Prostate gland (tissue), 2 donors: Measurements from ENCODE around the gene GUCY1A1. TPM values are rescaled to one million over a fixed set of nuclear protein-coding genes. Genes with fewer than 3 reads are reported as not detected.

Experiments used
- DNase-seq: peaks from one replicate; pipeline ENCODE4 v3.0.0-alpha.2; 2019; ENCODE audit warnings: low spot score
- H3K27ac ChIP-seq, 2 donors: fragments of 200-600 bp; sonication (generic); 2 replicates each; pipeline ENCODE4 v1.5.1; 2017 to 2019
- H3K27me3 ChIP-seq: fragments of 200-600 bp; sonication (generic); replicated peaks from 2 replicates; pipeline ENCODE4 v1.5.1; 2019; ENCODE audit not compliant: insufficient read depth
- H3K36me3 ChIP-seq, 2 donors: fragments of 200-600 bp; sonication (generic); 1 replicate in 1 of 2; 2 replicates in 1 of 2; pipeline versions ENCODE4 v1.5.1 to v1.8.1; 2017 to 2019
- H3K4me1 ChIP-seq: fragments of 200-600 bp; sonication (generic); replicated peaks from 2 replicates; pipeline ENCODE4 v1.5.1; 2019
- H3K4me3 ChIP-seq, 2 donors: fragments of 200-600 bp; sonication (generic); 2 replicates each; pipeline ENCODE4 v1.5.1; 2017 to 2019
- H3K9me3 ChIP-seq: fragments of 200-600 bp; sonication (generic); 2 replicates; pipeline ENCODE4 v1.5.1; 2017
- POLR2A ChIP-seq: fragments of 450-650 bp; IDR thresholded peaks from one replicate; pipeline ENCODE4 v1.6.1; 2016; ENCODE audit warnings: antibody characterized with exemption, mild to moderate bottlenecking
- POLR2AphosphoS5 ChIP-seq: sonication (generic); formaldehyde crosslinking; IDR thresholded peaks from one replicate; pipeline ENCODE4 v1.6.1; 2017; ENCODE audit warnings: antibody characterized with exemption
- WGBS: methylation state at CpG from one replicate; pipeline ENCODE4 v1.1.5; 2018; 5-methylcytosine and 5-hydroxymethylcytosine counted together
- intact Hi-C: fragments of 100-400 bp; cut with DNase I; formaldehyde crosslinking; loops from one replicate; pipeline ENCODE4 v1.14.2; 2022
- total RNA-seq, 2 donors: library from RNA; depleted of rRNA; stranded (reverse); fragments of >200 nt; gene quantifications; one replicate each; pipeline ENCODE4 v1.1.0, GENCODE V29; 2016
- TF ChIP-seq, protein P1 (sequence below), 4 experiments: fragments of 200-600 bp in 2 of 4; fragments of 450-650 bp in 2 of 4; sonication (generic) in 2 of 4; IDR thresholded peaks; 1 replicate in 3 of 4; 2 replicates in 1 of 4; pipeline ENCODE4 v1.5.1; 2016 to 2019; ENCODE audit warnings: antibody characterized with exemption in 4 of 4, mild to moderate bottlenecking in 2 of 4, moderate library complexity in 2 of 4

The GUCY1A1 gene
- total RNA-seq, 2 donors from 2014 or later: 49.8 to 103 TPM

DNA sequence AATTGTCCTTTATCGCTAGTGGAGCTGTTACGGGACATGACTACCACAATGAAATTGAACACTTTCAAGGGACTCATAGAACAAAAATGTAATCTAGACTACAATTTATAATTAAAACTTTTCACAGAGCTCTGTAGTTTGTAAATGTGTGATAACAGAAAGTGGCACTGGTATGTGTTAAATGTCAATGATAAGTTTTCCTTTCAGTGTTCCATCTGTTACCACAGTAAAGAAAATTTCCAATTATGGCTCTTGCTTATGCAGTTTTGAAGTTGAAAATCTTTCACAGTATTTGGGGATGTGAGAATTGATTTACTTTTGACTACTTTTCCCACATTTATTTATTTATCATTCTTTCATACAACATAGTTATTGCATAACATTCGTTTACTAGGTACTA lies 40.1 kb upstream of the GUCY1A1 start:
- no peak overlapping the region for H3K27ac ChIP-seq
- no peaks in the 10 kb centered on the region for H3K27me3 ChIP-seq
- 87% methylated on average over 3 of the region's 3 CpGs for WGBS
- TF ChIP-seq, protein P1, sequence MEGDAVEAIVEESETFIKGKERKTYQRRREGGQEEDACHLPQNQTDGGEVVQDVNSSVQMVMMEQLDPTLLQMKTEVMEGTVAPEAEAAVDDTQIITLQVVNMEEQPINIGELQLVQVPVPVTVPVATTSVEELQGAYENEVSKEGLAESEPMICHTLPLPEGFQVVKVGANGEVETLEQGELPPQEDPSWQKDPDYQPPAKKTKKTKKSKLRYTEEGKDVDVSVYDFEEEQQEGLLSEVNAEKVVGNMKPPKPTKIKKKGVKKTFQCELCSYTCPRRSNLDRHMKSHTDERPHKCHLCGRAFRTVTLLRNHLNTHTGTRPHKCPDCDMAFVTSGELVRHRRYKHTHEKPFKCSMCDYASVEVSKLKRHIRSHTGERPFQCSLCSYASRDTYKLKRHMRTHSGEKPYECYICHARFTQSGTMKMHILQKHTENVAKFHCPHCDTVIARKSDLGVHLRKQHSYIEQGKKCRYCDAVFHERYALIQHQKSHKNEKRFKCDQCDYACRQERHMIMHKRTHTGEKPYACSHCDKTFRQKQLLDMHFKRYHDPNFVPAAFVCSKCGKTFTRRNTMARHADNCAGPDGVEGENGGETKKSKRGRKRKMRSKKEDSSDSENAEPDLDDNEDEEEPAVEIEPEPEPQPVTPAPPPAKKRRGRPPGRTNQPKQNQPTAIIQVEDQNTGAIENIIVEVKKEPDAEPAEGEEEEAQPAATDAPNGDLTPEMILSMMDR (IDR thresholded peaks at IDR 0.05): no peak
- no peak for TF ChIP-seq POLR2A
- TF ChIP-seq POLR2AphosphoS5: no peak
- no peaks in the 10 kb centered on the region for H3K9me3 ChIP-seq
- intact Hi-C loops: no loop called here
- H3K36me3 ChIP-seq: no peaks in the 10 kb centered on the region
- no peaks in the 10 kb centered on the region for H3K4me1 ChIP-seq
- H3K4me3 ChIP-seq: no peak overlapping the region
- DNase-seq: no peak

DNA sequence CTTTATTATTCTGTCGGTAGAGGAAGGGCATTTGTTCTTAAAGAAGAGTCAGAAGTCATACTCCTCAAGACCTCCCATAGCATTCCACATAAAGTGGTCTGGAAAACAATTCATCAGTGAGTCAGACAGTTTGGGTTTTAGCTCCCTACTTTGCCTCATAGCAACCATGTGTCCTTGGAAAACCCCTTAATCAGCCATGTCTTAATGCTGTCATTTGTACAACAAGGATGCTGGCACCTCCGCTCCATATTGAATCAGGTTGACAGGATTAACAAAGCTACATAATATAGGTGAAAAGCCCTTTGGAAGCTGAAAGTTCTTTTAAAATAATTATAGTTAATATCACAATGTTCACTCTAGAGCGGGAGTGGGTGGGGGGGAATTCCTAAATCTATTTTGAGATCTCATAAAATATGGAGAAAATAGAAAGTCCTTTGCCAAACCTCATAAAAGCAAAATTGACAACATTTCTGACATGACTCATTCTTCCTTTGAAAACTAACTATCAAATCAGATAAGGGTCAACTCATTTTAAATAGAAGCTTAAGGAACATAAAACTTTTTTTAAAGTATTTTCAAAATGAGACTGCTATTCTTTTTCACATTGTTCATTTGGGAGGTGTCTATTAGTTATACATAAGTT lies 37.3 kb upstream of the GUCY1A1 start:
- no peaks in the 10 kb centered on the region for H3K36me3 ChIP-seq
- H3K27me3 ChIP-seq: no peaks in the 10 kb centered on the region
- no peak overlapping the region for H3K4me3 ChIP-seq
- H3K27ac ChIP-seq: no peak overlapping the region
- 32% methylated on average over 3 of the region's 3 CpGs for WGBS
- no peak for DNase-seq
- no peaks in the 10 kb centered on the region for H3K4me1 ChIP-seq
- intact Hi-C loops: no loop called here
- H3K9me3 ChIP-seq: no peaks in the 10 kb centered on the region
- TF ChIP-seq POLR2A (no peak), POLR2AphosphoS5 (no peak)
- TF ChIP-seq, protein P1 (IDR thresholded peaks at IDR 0.05): no peak

DNA sequence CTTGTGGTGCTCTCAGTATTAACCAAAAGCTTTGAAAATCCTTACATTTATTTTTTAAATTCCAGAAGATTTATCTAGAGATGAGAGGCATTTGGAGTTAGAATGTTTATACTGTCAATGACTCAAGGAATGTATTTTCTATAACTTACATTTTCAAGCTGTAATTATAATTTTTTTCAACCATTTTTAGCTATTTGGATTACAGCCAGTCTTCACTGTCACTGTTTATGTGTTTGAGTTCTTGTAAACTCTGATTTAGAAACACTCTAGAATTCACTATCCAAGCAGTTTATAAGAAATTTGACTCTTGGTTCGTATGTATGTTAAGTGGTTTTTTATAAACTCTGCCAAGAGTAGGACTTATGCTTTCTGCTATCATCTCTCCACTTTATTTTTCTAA lies 36.7 kb upstream of the GUCY1A1 start:
- DNase-seq: no peak
- H3K27ac ChIP-seq: no peak overlapping the region
- no peaks in the 10 kb centered on the region for H3K27me3 ChIP-seq
- WGBS: 17% methylated on average over 1 of the region's 1 CpG
- TF ChIP-seq, protein P1 (IDR thresholded peaks at IDR 0.05): no peak
- TF ChIP-seq POLR2AphosphoS5 (no peak), POLR2A (no peak)
- H3K9me3 ChIP-seq: no peaks in the 10 kb centered on the region
- intact Hi-C loops: no loop called here
- H3K4me3 ChIP-seq: no peak overlapping the region
- no peaks in the 10 kb centered on the region for H3K36me3 ChIP-seq
- H3K4me1 ChIP-seq: no peaks in the 10 kb centered on the region

DNA sequence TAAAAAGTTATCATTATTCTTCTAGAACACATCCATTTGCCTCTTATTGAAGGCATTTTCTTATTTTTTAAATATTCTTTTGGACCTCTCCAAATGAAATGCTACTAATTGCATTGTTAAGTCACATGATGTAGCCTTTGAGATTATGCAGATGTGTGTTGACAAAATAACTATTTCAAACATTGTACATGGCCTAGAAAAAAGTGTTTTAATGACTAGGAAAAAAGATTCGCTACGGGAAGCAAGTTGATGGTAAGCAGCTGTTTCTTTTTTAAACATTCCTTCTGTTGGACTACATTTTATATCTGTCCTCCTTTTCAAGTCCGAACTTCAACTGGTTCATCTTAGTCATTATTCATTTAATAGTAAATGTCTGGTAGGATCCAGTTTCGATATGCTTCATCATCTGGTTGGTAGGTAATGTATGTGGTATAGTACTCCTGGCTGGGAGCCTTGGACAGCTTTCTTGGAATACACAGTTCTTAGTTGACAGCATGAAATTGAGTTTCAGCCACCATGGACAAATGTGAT lies 34.3 kb upstream of the GUCY1A1 start:
- TF ChIP-seq, protein P1 (IDR thresholded peaks at IDR 0.05): no peak
- TF ChIP-seq POLR2AphosphoS5 (no peak), POLR2A (no peak)

More for the DNA sequence above, 34.3 kb upstream of the GUCY1A1 start:
- Histone ChIP-seq H3K27me3 (no peaks in the 10 kb centered on the region), H3K36me3 (no peaks in the 10 kb centered on the region), H3K27ac (no peak overlapping the region), H3K9me3 (no peaks in the 10 kb centered on the region), H3K4me1 (no peaks in the 10 kb centered on the region), H3K4me3 (no peak overlapping the region)
- no peak for DNase-seq
- 73% methylated on average over 4 of the region's 4 CpGs for WGBS
- intact Hi-C loops: no loop called here
